GM12878 (cell line): Measurements from ENCODE around the gene RUFY4. TPM values are rescaled to one million over a fixed set of nuclear protein-coding genes. Genes with fewer than 3 reads are reported as not detected.

ENCODE experiments used
- ATAC-seq: fragments of 200-7000 bp; cut with Tn5 transposase; 3 replicates; pipeline ENCODE4 v1.9.1; 2020; ENCODE audit warnings: mild to moderate bottlenecking, moderate library complexity
- BruUV-seq: library from RNA; stranded (reverse); fragments of 400-500 nt; replicated peaks from 2 replicates; lab custom pipeline; 2021; lab: Mats Ljungman, UMichigan
- CTCF ChIA-PET: fragments of 300-600 bp; sonication (Branson Sonifier 250); formaldehyde crosslinking; extraction: SDS; loops from one replicate; lab custom pipeline; 2021; ENCODE audit warnings: inconsistent platforms; lab: Yijun Ruan, JAX
- POLR2A ChIA-PET: fragments of 350-600 bp; formaldehyde crosslinking; extraction: SDS; loops from one replicate; lab custom pipeline; 2021; ENCODE audit warnings: inconsistent platforms; lab: Charles Lee
- RAD21 ChIA-PET: fragments of 300-600 bp; sonication (Branson Sonifier 250); formaldehyde crosslinking; loops from one replicate; lab custom pipeline; 2023; ENCODE audit warnings: antibody characterized with exemption; ENCODE audit not compliant: unreplicated experiment; lab: Charles Lee
- SMC1A ChIA-PET: fragments of 300-600 bp; sonication (Branson Sonifier 250); formaldehyde crosslinking; loops from one replicate; lab custom pipeline; 2023; ENCODE audit not compliant: unreplicated experiment, uncharacterized antibody; lab: Charles Lee
- DNase-seq: peaks from one replicate; pipeline ENCODE4 v3.0.0-alpha.2; 2011; ENCODE audit warnings: low read depth, low spot score
- FAIRE-seq: peaks from 3 replicates; lab custom pipeline; 2011; peaks lifted over from hg19 to GRCh38; lab: Jason Lieb, UNC
- H2AFZ ChIP-seq: 2 replicates; pipeline ENCODE4 v1.6.0; 2011; ENCODE audit warnings: low read depth, low read length, control low read depth; ENCODE audit not compliant: control insufficient read depth
- H3K27ac ChIP-seq: 2 replicates; pipeline ENCODE4 v1.5.1; 2011; ENCODE audit warnings: control low read depth; ENCODE audit not compliant: control insufficient read depth, insufficient read depth
- H3K27me3 ChIP-seq, 2 experiments: replicated peaks in 1 of 2; 2 replicates each; pipeline versions ENCODE4 v1.6.0 to v1.6.1; 2011; ENCODE audit warnings: low read length in 1 of 2; ENCODE audit not compliant: control insufficient read depth in 2 of 2, insufficient read depth in 2 of 2
- H3K36me3 ChIP-seq, 2 experiments: 2 replicates each; pipeline ENCODE4 v1.5.1; 2011; ENCODE audit warnings: low read length in 1 of 2; ENCODE audit not compliant: control insufficient read depth in 2 of 2, insufficient read depth in 2 of 2
- H3K4me1 ChIP-seq: 2 replicates; pipeline ENCODE4 v1.6.1; 2011; ENCODE audit warnings: mild to moderate bottlenecking, low read length, moderate library complexity, mixed read lengths; ENCODE audit not compliant: control insufficient read depth, insufficient read depth
- H3K4me2 ChIP-seq: 2 replicates; pipeline ENCODE4 v1.6.0; 2011; ENCODE audit warnings: control low read depth; ENCODE audit not compliant: control insufficient read depth, insufficient read depth
- H3K4me3 ChIP-seq: fragments of 200-600 bp; sonication (generic); 2 replicates; pipeline ENCODE4 v1.5.1; 2016
- H3K79me2 ChIP-seq: 2 replicates; pipeline ENCODE4 v1.6.0; 2011; ENCODE audit warnings: low read length; ENCODE audit not compliant: control insufficient read depth, insufficient read depth
- H3K9ac ChIP-seq: 2 replicates; pipeline ENCODE4 v1.8.0; 2011; ENCODE audit warnings: low read length, control low read depth, mixed read lengths; ENCODE audit not compliant: control insufficient read depth, insufficient read depth
- H3K9me3 ChIP-seq: replicated peaks from 3 replicates; pipeline ENCODE4 v1.5.1; 2011; ENCODE audit warnings: mild to moderate bottlenecking, low read length; ENCODE audit not compliant: control insufficient read depth, insufficient read depth
- H4K20me1 ChIP-seq: 2 replicates; pipeline ENCODE4 v1.6.0; 2011; ENCODE audit not compliant: control insufficient read depth, insufficient read depth
- GABPA ChIP-seq: IDR thresholded peaks from 2 replicates; pipeline ENCODE4 v1.6.1; 2014; ENCODE audit warnings: antibody characterized with exemption, low read depth, mild to moderate bottlenecking, inconsistent platforms
- IKZF2 ChIP-seq, 2 experiments: fragments of 450-650 bp; IDR thresholded peaks; 2 replicates each; pipeline ENCODE4 v1.6.1; 2017; ENCODE audit warnings: mild to moderate bottlenecking in 2 of 2, moderate library complexity in 2 of 2
- JUND ChIP-seq: IDR thresholded peaks from 2 replicates; pipeline ENCODE4 v1.6.1; 2012; ENCODE audit warnings: low read depth, mild to moderate bottlenecking, low read length, improper control_type of control experiment, moderate library complexity
- KAT2A ChIP-seq: conservative IDR thresholded peaks from 2 replicates; pipeline ENCODE4 v1.6.1; 2011; ENCODE audit warnings: low read depth, low read length; ENCODE audit not compliant: control insufficient read depth
- LARP7 ChIP-seq: fragments of 450-650 bp; IDR thresholded peaks from 2 replicates; pipeline ENCODE4 v1.6.1; 2017; ENCODE audit warnings: mild to moderate bottlenecking
- MTA2 ChIP-seq: fragments of 450-650 bp; IDR thresholded peaks from 2 replicates; pipeline ENCODE4 v1.6.1; 2016; ENCODE audit warnings: low read depth, mild to moderate bottlenecking, moderate library complexity
- MXI1 ChIP-seq: fragments of 150-350 bp; IDR thresholded peaks from 2 replicates; pipeline ENCODE4 v1.6.1; 2011; ENCODE audit warnings: low read depth, mild to moderate bottlenecking, inconsistent platforms, low read length, improper control_type of control experiment
- RELA ChIP-seq: fragments of 450-650 bp; IDR thresholded peaks from 2 replicates; pipeline ENCODE4 v1.8.0; 2014; ENCODE audit warnings: borderline replicate concordance; ENCODE audit not compliant: partially characterized antibody
- SMAD5 ChIP-seq: IDR thresholded peaks from 2 replicates; pipeline ENCODE4 v1.6.1; 2016; ENCODE audit warnings: antibody characterized with exemption, low read depth
- SUPT20H ChIP-seq: IDR thresholded peaks from 2 replicates; pipeline ENCODE4 v1.6.1; 2011; ENCODE audit warnings: low read depth, mild to moderate bottlenecking, low read length, moderate library complexity, borderline replicate concordance; ENCODE audit not compliant: control insufficient read depth
- TARDBP ChIP-seq: IDR thresholded peaks from 2 replicates; pipeline ENCODE4 v1.6.1; 2016; ENCODE audit warnings: borderline replicate concordance
- TCF3 ChIP-seq: IDR thresholded peaks from 2 replicates; pipeline ENCODE4 v1.6.1; 2012; ENCODE audit warnings: low read depth, mild to moderate bottlenecking, low read length, borderline replicate concordance; ENCODE audit not compliant: insufficient read depth
- YY1 ChIP-seq: IDR thresholded peaks from 2 replicates; pipeline ENCODE4 v1.6.1; 2011; ENCODE audit warnings: low read depth, mild to moderate bottlenecking, low read length
- ZNF207 ChIP-seq: fragments of 450-650 bp; IDR thresholded peaks from 2 replicates; pipeline ENCODE4 v1.6.1; 2014; ENCODE audit warnings: antibody characterized with exemption, mild to moderate bottlenecking, borderline replicate concordance
- WGBS: methylation state at CpG from one replicate; pipeline ENCODE4 v1.1.6; 2016; ENCODE audit warnings: low lambda C conversion rate; ENCODE audit not compliant: insufficient replicate concordance, insufficient coverage; ENCODE audit errors: missing lambda C conversion rate; 5-methylcytosine and 5-hydroxymethylcytosine counted together
- in situ Hi-C: fragments of 300-500 bp; cut with MboI; formaldehyde crosslinking; loops from 9 replicates; pipeline ENCODE4 v1.14.3; 2018; ENCODE audit warnings: mixed read lengths
- intact Hi-C: fragments of 100-400 bp; cut with micrococcal nuclease; formaldehyde crosslinking; loops from one replicate; pipeline ENCODE4 v1.14.2; 2022; ENCODE audit not compliant: unreplicated experiment
- polyA plus RNA-seq, 11 experiments: library from polyadenylated mRNA; depleted of rRNA in 4 of 11; unstranded in 6 of 11; stranded (reverse) in 5 of 11; fragments of >200 nt; fragmentation: Nextera tagmentation in 4 of 11; fragmentation: Illumina TruSeq in 1 of 11; extraction: Ambion mirVana in 4 of 11; extraction: Trizol in 1 of 11; gene quantifications; 1 replicate in 1 of 11; 2 replicates in 10 of 11; pipeline versions ENCODE4 v1.2.1 to v1.2.3, GENCODE V29; 2011 to 2016; ENCODE audit warnings: inconsistent platforms in 2 of 11, missing spikeins in 2 of 11, low read depth in 1 of 11
- total RNA-seq, 4 experiments: library from RNA; depleted of rRNA in 3 of 4; stranded (reverse); fragments of >200 nt in 3 of 4; fragmentation: Illumina TruSeq in 1 of 4; extraction: Trizol in 1 of 4; gene quantifications; 2 replicates each; pipeline versions ENCODE4 v1.2.1 to v1.2.3, GENCODE V29; 2013 to 2021
- TF ChIP-seq, protein P1 (sequence below): fragments of 450-650 bp; IDR thresholded peaks from 2 replicates; pipeline ENCODE4 v1.6.1; 2018; ENCODE audit warnings: borderline replicate concordance, mild to moderate bottlenecking; ENCODE audit not compliant: partially characterized antibody
- TF ChIP-seq, protein P2 (sequence below): IDR thresholded peaks from 2 replicates; pipeline ENCODE4 v1.6.1; 2012; ENCODE audit warnings: low read length, inconsistent platforms
- TF ChIP-seq, protein P3 (sequence below): fragments of 450-650 bp; IDR thresholded peaks from 2 replicates; pipeline ENCODE4 v1.6.1; 2017; ENCODE audit warnings: mild to moderate bottlenecking, low read depth, inconsistent platforms; ENCODE audit not compliant: poor library complexity, severe bottlenecking
- TF ChIP-seq, protein P4 (sequence below): fragments of 450-650 bp; IDR thresholded peaks from 2 replicates; pipeline ENCODE4 v1.6.1; 2016; ENCODE audit warnings: mild to moderate bottlenecking
- TF ChIP-seq, protein P5 (sequence below): IDR thresholded peaks from 2 replicates; pipeline ENCODE4 v1.6.1; 2012; ENCODE audit warnings: low read depth, low read length, improper control_type of control experiment

Gene RUFY4
- total and polyA plus RNA-seq, 10 of the 15 experiments (the other 5 are each of a cell fraction or from before 2014, with no cell fraction given) = 0.05 to 2.7 (median 0.90) TPM

DNA sequence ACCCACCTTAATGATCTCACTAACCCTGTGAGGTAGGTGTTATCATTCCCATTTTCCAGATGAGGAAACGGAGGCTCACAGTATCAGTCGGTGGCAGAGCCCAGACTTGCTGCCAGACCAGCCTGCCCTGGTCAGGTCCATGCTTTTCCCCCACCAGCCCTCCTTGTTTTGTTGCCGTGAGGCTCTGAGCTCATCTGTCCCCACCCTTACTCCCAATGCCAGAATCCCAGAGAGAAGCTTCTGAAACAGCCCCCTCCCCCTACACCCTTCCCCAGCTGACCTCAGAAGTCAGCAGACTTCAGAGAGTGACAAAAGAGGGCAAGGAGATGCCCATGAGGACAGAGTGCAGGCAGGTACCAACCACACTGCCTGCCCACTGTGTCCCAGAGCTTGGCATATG, 45.4 kb upstream of the RUFY4 start:
- ATAC-seq (no peak), DNase-seq (no peak), FAIRE-seq (no peak)
- Histone ChIP-seq H3K27ac (no peak overlapping the region), H4K20me1 (no peaks in the 10 kb centered on the region), H3K4me1 (no peaks in the 10 kb centered on the region), H3K4me2 (no peak overlapping the region), H3K36me3 (no peaks in the 10 kb centered on the region), H3K4me3 (no peak overlapping the region), H3K27me3 (no peaks in the 10 kb centered on the region; a peak in 1 of 4 replicates), H2AFZ (no peak overlapping the region), H3K79me2 (no peaks in the 10 kb centered on the region), H3K9me3 (no peaks in the 10 kb centered on the region), H3K9ac (no peak overlapping the region)
- in situ Hi-C loops (no loop called here), intact Hi-C loops (no loop called here)
- SMC1A ChIA-PET = no interaction called here
- no TSS peak for BruUV-seq
- 2% methylated on average over 3 of the region's 3 CpGs for WGBS
- POLR2A ChIA-PET = no interaction called here
- CTCF ChIA-PET = no interaction called here
- RAD21 ChIA-PET = no interaction called here
- TF ChIP-seq, protein P1, sequence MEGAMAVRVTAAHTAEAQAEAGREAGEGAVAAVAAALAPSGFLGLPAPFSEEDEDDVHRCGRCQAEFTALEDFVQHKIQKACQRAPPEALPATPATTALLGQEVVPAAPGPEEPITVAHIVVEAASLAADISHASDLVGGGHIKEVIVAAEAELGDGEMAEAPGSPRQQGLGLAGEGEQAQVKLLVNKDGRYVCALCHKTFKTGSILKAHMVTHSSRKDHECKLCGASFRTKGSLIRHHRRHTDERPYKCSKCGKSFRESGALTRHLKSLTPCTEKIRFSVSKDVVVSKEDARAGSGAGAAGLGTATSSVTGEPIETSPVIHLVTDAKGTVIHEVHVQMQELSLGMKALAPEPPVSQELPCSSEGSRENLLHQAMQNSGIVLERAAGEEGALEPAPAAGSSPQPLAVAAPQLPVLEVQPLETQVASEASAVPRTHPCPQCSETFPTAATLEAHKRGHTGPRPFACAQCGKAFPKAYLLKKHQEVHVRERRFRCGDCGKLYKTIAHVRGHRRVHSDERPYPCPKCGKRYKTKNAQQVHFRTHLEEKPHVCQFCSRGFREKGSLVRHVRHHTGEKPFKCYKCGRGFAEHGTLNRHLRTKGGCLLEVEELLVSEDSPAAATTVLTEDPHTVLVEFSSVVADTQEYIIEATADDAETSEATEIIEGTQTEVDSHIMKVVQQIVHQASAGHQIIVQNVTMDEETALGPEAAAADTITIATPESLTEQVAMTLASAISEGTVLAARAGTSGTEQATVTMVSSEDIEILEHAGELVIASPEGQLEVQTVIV = no peak
- TF ChIP-seq SMAD5 = no peak
- TF ChIP-seq ZNF207 = no peak
- no peak for TF ChIP-seq MTA2
- TF ChIP-seq, protein P2, sequence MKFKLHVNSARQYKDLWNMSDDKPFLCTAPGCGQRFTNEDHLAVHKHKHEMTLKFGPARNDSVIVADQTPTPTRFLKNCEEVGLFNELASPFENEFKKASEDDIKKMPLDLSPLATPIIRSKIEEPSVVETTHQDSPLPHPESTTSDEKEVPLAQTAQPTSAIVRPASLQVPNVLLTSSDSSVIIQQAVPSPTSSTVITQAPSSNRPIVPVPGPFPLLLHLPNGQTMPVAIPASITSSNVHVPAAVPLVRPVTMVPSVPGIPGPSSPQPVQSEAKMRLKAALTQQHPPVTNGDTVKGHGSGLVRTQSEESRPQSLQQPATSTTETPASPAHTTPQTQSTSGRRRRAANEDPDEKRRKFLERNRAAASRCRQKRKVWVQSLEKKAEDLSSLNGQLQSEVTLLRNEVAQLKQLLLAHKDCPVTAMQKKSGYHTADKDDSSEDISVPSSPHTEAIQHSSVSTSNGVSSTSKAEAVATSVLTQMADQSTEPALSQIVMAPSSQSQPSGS = no peak
- TF ChIP-seq, protein P3, sequence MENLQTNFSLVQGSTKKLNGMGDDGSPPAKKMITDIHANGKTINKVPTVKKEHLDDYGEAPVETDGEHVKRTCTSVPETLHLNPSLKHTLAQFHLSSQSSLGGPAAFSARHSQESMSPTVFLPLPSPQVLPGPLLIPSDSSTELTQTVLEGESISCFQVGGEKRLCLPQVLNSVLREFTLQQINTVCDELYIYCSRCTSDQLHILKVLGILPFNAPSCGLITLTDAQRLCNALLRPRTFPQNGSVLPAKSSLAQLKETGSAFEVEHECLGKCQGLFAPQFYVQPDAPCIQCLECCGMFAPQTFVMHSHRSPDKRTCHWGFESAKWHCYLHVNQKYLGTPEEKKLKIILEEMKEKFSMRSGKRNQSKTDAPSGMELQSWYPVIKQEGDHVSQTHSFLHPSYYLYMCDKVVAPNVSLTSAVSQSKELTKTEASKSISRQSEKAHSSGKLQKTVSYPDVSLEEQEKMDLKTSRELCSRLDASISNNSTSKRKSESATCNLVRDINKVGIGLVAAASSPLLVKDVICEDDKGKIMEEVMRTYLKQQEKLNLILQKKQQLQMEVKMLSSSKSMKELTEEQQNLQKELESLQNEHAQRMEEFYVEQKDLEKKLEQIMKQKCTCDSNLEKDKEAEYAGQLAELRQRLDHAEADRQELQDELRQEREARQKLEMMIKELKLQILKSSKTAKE = no peak
- TF ChIP-seq TARDBP = no peak
- TF ChIP-seq GABPA = no peak
- TF ChIP-seq KAT2A = no peak
- TF ChIP-seq SUPT20H = no peak
- TF ChIP-seq, protein P4, sequence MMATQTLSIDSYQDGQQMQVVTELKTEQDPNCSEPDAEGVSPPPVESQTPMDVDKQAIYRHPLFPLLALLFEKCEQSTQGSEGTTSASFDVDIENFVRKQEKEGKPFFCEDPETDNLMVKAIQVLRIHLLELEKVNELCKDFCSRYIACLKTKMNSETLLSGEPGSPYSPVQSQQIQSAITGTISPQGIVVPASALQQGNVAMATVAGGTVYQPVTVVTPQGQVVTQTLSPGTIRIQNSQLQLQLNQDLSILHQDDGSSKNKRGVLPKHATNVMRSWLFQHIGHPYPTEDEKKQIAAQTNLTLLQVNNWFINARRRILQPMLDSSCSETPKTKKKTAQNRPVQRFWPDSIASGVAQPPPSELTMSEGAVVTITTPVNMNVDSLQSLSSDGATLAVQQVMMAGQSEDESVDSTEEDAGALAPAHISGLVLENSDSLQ = no peak
- TF ChIP-seq MXI1 = no peak
- TF ChIP-seq RELA = no peak
- no peak for TF ChIP-seq LARP7
- TF ChIP-seq, protein P5, sequence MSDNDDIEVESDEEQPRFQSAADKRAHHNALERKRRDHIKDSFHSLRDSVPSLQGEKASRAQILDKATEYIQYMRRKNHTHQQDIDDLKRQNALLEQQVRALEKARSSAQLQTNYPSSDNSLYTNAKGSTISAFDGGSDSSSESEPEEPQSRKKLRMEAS = no peak
- no peak for TF ChIP-seq TCF3
- no peak for TF ChIP-seq JUND
- TF ChIP-seq YY1 = no peak
- TF ChIP-seq IKZF2 (IDR thresholded peaks at IDR 0.05) = no peak
- TF ChIP-seq, all 136 proteins: peak for 0
